ENCODE measurements around the gene CYP2A7. TPM values are rescaled to one million over a fixed set of nuclear protein-coding genes. Genes with fewer than 3 reads are reported as not detected.
A peak's percentile ranks its signal among the peaks of the same experiment; 100 is the strongest.
"Not testable (repeated sequence)": the region's sequence is repeated elsewhere in the genome, so short reads cannot be mapped to it uniquely, and the experiment has no call there.

Gene CYP2A7
- total and polyA plus RNA-seq, 9 donors, result 0.37 to 1.6 (median 0.61) TPM; not detected in 3

DNA sequence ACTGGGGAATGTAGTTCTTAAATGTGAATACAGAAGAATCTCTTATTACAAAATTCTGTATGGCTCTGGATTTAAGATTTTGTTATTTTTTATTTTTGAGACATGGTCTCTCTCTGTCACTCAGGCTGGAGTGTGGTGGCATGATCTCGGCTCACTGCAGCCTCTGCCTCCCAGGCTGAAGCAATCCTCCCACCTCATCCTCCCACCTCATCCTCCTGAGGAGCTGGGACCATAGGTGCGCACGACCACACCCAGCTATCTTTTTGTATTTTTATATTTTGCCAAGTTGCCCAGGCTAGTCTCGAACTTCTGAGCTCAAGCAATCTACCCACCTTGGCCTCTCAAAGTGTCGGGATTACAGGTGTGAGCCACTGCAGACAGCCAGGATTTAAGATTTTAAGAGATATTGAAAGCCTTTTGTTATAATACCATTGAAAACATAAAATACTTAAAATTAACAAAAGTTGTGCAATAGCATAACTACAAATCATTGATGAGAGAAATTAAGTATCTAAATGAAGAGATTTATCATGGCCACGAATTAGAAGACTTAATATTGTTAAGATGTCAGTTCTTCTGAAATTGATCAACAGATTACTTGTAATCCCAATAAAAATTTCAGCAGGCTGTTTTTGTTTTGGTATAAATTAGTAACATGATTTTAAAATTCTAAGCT lies 45.1 kb downstream of the CYP2A7 start:
- Histone ChIP-seq H3K9me3 (no peaks in the 10 kb centered on the region), H3K27ac (no peak overlapping the region), H3K27me3 (no peaks in the 10 kb centered on the region), H3K4me1 (ENCODE audit: insufficient read depth) (peaks cover 7% of the 10 kb centered on the region), H3K36me3 (no peaks in the 10 kb centered on the region), H3K4me3 (no peak overlapping the region)
- peak in 1 of 5 donors; percentile 5 for DNase-seq
- intact Hi-C loops (cut with DNase I), result no loop called here
- 78 to 82% (median 78%) methylated on average over 6 of the region's 6 CpGs for WGBS, 3 donors
- TF ChIP-seq, protein P1, sequence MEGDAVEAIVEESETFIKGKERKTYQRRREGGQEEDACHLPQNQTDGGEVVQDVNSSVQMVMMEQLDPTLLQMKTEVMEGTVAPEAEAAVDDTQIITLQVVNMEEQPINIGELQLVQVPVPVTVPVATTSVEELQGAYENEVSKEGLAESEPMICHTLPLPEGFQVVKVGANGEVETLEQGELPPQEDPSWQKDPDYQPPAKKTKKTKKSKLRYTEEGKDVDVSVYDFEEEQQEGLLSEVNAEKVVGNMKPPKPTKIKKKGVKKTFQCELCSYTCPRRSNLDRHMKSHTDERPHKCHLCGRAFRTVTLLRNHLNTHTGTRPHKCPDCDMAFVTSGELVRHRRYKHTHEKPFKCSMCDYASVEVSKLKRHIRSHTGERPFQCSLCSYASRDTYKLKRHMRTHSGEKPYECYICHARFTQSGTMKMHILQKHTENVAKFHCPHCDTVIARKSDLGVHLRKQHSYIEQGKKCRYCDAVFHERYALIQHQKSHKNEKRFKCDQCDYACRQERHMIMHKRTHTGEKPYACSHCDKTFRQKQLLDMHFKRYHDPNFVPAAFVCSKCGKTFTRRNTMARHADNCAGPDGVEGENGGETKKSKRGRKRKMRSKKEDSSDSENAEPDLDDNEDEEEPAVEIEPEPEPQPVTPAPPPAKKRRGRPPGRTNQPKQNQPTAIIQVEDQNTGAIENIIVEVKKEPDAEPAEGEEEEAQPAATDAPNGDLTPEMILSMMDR (IDR thresholded peaks at IDR 0.05), result no peak
- TF ChIP-seq POLR2A (IDR thresholded peaks at IDR 0.05), result no peak
- no peak for TF ChIP-seq EP300 (IDR thresholded peaks at IDR 0.05)

DNA sequence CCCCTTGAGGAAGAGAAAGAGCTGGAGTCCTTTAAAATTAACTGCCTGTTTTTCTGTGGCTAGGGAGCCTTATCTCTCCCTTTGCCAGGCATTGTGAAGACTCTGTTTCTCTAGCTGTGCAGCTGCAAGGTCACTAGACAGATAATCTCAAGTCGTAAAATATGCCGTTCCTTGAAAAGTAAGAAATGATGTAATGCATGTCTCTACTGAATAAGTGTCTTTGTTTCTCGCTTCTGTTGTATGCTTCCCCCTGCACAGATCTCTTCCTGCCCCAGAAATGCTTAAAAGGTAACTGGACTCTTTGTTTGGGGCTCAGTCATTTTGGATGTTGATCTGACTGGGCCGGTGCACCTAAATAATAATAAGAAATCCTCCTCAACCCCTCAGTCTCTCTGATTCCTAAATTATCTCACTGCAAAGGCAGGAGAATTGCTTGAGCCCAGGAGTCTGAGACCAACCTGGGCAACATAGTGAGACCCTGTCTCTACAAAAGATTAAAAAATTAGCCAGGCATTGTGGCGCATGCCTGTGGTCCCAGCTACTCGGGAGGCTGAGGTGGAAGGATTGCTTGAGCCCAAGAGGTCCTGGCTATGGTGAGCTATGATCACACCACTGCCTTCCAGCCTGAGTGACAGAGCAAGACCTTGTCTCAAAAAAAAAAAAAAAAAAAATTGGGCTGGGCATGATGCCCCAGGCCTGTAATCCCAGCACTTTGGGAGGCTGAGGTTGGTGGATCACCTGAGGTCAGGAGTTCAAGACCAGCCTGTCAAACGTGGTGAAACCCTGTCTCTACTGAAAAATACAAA lies 48.1 kb downstream of the CYP2A7 start:
- H3K36me3 ChIP-seq; DNase-seq; H3K4me3 ChIP-seq; H3K9me3 ChIP-seq; intact Hi-C loops (cut with DNase I); H3K27me3 ChIP-seq: not testable (repeated sequence)
- H3K4me1 ChIP-seq (ENCODE audit: insufficient read depth), result peaks cover 11% of the 10 kb centered on the region
- 25 to 32% (median 28%) methylated on average over 7 of the region's 7 CpGs for WGBS, 3 donors
- peak overlapping the region in 1 of 2 donors; percentile 3 for H3K27ac ChIP-seq

DNA sequence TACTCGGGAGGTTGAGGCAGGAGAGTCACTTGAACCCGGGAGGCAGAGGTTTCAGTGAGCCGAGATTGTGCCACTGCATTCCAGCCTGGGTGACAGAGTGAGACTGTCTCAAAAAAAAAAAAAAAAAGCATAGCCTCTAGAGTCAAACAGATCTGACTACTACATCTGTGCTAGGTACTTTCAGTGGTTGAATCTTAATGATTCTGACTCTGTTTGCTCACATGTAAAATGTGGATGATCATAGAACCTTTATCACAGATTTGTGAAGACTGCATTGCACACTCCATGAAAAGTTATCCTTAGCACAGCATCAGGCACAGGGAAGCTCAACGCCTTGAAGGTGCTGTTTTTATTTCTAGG lies 49.6 kb downstream of the CYP2A7 start:
- Histone ChIP-seq H3K4me1 (ENCODE audit: insufficient read depth) (peaks cover 11% of the 10 kb centered on the region), H3K27ac (peak overlapping the region in 1 of 2 donors; percentile 86)
- intact Hi-C loops (cut with DNase I); DNase-seq; H3K36me3 ChIP-seq; H3K27me3 ChIP-seq; H3K4me3 ChIP-seq; H3K9me3 ChIP-seq: not testable (repeated sequence)
- 65 to 74% (median 66%) methylated on average over 4 of the region's 4 CpGs for WGBS, 3 donors

DNA sequence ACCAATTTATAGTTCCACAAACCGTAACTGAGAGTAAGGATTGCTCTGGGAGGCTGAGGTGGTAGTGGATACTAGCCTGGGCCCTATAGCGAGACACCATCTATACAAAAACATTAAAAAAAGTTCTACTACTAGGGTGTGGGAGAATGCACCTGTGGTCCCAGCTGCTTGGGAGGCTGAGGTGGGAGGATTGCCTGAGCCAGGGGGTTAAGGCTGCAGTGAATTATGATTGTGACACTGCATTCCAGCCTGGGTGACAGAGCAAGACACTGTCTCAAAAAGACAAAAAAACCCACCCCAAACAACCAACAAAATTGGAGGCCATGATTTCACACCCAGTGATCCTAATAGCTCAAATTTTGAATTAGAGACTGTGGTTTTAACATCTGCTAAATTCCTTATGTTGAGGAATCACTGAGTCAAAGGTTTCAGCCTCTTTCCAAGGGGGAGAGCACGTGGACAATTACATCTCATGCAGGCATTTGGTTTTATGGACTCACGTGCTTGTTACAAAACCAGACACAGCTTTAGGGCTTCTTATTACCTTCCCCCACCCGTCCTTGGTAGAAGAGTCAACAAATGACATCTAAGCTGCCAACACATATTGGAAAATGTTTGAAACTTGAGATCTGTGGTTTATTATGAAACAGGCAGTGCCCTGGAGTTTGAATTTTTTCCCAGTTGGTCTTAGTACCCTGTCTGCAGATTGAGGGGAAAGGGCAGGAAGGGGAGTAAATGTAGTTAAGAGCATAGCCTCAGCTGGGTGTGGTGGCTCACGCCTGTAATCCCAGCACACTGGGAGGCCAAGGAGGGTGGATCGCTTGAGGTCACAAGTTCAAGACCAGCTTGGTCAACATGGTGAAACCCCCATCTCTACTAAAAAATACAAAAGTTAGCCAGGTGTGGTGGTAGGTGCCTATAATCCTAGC lies 50.3 kb downstream of the CYP2A7 start:
- H3K27ac ChIP-seq, result peak overlapping the region in 1 of 2 donors; percentile 86
- peak in 2 of 5 donors; percentile 19 to 50 for DNase-seq
- no peak for TF ChIP-seq POLR2A (IDR thresholded peaks at IDR 0.05)
- H3K4me3 ChIP-seq, result no peak overlapping the region
- WGBS, 3 donors, result 31 to 46% (median 39%) methylated on average over 7 of the region's 7 CpGs
- intact Hi-C loops (cut with DNase I), result no loop called here
- no peaks in the 10 kb centered on the region for H3K36me3 ChIP-seq
- no peaks in the 10 kb centered on the region for H3K27me3 ChIP-seq
- no peaks in the 10 kb centered on the region for H3K9me3 ChIP-seq
- peaks cover 11% of the 10 kb centered on the region for H3K4me1 ChIP-seq (ENCODE audit: insufficient read depth)

DNA sequence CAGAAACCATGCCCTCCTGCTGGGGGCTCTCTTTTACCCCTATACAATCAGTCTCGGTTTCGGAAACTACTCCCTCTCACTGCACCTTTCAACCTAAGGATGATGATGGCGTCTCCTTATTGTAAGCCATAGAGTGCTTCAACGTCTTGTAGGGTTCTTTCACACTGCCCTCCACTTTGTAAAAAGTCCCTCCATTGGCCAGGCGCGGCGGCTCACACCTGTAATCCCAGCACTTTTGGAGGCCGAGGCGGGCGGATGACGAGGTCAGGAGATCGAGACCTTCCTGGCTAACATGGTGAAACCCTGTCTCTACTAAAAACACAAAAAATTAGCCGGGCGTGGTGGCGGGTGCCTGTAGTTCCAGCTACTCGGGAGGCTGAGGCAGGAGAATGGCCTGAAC lies 51.3 kb downstream of the CYP2A7 start:
- H3K4me3 ChIP-seq; H3K27ac ChIP-seq; H3K9me3 ChIP-seq; H3K36me3 ChIP-seq; intact Hi-C loops (cut with DNase I); H3K27me3 ChIP-seq: not testable (repeated sequence)
- 94 to 97% (median 94%) methylated on average over 16 of the region's 16 CpGs for WGBS, 3 donors
- H3K4me1 ChIP-seq (ENCODE audit: insufficient read depth), result peaks cover 11% of the 10 kb centered on the region
- peak in 1 of 5 donors; percentile 16 for DNase-seq

DNA sequence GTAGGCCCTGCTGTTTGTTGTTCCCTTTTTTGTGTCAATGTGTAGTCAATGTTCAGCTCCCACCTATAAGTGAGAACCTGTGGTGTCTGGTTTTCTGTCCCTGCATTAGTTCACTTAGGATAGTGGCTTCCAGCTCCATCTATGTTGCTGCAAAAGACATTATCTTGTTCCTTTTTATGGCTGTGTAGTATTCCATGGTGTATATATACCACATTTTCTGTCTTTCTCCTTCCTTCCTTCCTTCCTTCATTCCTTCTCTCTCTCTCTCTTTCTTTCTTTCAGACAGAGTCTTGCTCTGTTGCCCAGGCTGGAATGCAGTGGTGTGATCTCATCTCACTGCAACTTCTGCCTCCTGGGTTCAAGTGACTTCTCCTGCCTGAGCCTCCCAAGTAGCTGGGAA lies 52.8 kb downstream of the CYP2A7 start:
- no peaks in the 10 kb centered on the region for H3K27me3 ChIP-seq
- no peak for TF ChIP-seq EP300 (IDR thresholded peaks at IDR 0.05)
- TF ChIP-seq, protein P1 (IDR thresholded peaks at IDR 0.05), result no peak
- no peak for TF ChIP-seq POLR2A (IDR thresholded peaks at IDR 0.05)
- peaks cover 11% of the 10 kb centered on the region for H3K4me1 ChIP-seq (ENCODE audit: insufficient read depth)
- no peaks in the 10 kb centered on the region for H3K9me3 ChIP-seq
- DNase-seq, result no peak
- no peaks in the 10 kb centered on the region for H3K36me3 ChIP-seq
- H3K27ac ChIP-seq, result no peak overlapping the region
- H3K4me3 ChIP-seq, result no peak overlapping the region
- intact Hi-C loops (cut with DNase I), result no loop called here
